ENCODE results near the gene P2RY1.
"Not testable (repeated sequence)": the region's sequence is repeated elsewhere in the genome, so short reads cannot be mapped to it uniquely, and the experiment has no call there.

The P2RY1 gene

DNA sequence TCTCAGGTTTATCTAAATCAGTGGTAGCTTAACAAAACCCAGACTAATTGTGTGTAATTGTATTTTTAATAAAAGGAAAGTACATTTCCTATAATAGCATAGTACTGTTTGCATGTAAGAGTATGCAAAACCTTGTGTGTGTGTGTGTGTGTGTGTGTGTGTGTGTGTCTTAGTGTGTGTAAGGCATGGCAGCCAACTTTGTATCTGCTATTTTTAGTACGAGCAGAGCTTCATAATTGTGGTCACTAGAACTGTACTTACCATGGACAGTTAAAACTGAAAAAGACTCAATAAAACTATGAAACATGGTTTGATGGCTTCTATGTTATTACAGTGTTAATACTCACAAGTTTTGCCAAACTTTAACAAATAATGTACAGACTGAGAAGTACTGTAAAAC lies 6.2 kb downstream of the P2RY1 start:
- no peak for DNase-seq

DNA sequence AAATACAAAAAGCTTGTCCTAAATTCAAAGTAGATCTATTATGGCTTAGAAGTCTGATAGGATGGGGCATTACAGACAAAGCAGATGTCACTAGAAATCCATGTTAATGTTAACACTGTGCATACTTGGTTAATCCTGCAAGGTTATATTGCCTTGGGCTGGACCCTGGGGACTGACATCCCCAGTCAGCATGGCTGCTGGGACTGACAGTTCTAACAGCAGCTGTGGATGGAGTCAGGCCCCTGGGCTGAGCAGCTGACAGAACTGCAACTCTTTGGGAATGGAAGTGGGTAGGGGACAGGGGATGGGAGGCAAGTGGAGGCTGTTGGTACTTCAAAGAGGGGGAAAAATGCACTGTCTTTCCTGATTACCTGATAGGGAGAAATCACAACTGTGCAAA lies 7.5 kb downstream of the P2RY1 start:
- no peak for DNase-seq

DNA sequence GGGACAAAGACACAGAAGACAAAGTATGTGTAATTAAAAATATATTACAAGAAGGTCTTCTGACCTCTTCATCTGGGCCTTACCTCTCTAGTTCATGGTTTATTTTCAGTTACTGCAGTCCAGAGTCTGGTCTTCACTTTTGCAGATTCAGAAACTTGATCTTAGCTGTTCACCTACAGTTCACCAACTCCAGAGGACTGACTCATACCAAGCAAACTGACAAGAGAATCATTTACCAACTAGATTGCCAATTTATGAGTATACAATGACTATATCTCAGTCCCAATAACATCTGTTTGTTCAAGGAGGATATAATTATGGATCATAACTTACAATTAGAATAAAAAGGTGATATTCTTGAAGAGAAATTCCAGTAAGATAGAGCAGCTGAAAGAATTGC lies 9.0 kb downstream of the P2RY1 start:
- no peak for DNase-seq

- not testable (repeated sequence) for DNase-seq
Observed at GRCh38 chr3:152846572-152847202, 11.8 kb downstream of the P2RY1 start.

GRCh38 chr3:152847599-152847998 lies 12.7 kb downstream of the P2RY1 start:
- not testable (repeated sequence) for DNase-seq

DNA sequence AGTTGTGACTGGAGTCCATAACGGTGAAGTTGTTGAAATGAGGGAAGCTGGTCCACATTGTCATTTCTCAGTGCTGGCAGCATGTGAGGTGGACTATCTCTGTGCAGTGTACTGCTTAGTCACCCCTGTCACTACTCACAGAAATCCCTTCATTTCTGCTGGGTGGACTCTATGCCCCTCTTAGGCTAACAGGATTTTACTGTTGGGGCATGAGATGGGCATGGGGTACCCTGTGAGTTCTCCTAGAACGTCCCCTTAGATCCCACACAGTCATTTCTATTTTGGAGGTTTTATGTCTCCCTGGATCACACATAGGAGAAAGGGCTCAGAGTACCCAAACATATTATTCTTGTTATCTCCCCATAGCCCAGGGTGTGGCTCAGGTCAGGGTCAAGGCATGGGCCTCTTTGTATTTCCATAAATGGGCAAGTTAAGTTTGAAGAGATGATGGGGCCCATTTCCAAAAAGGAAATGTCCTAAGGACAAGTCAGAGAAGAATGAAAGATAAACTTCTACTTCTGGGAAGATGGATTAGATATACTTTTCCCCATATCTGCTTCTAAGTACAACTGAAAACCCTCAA lies 15.2 kb downstream of the P2RY1 start:
- DNase-seq: no peak

- DNase-seq: no peak
Observed at GRCh38 chr3:152853196-152853595, 18.3 kb downstream of the P2RY1 start.

DNA sequence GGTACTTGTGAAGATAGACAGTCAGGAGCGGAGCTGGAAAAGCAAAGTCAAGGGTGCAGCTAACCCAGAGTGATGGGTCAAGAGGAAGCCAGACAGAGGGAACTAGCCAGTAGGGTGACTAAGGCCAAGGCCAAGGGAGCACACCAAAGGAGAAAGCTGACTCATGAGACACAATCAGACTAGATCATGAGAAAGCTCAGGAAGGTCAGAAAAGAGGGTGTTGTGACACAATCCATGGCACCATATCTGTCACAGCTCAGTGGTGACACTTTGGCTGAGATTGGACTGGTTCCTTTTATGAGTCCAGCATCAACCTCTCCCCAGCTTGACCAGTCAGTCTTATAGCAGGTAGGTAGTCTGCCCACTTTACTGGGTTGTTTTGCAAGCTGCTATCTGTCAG lies 22.2 kb downstream of the P2RY1 start:
- no peak for DNase-seq

- DNase-seq: no peak
Observed at GRCh38 chr3:152858170-152858800, 23.4 kb downstream of the P2RY1 start.

DNA sequence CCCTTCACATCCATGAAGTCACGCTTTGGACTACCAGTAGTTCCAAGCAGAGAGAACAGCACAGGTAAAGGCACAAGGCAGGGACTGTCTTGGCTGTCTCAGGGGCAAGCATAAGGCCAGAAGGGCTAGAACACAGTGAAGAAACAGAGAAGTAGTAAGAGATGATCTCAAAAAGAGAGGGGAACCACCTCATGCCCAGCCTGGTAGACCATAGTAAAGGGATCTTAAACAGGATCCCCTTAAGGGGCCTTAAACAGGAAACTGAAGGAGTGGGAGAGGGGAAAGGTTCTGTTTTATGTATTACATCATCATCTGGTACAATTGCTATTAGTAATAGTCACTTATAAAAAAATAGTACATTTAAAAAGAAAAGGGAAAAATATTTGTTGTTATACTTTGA lies 25.8 kb downstream of the P2RY1 start:
- DNase-seq: no peak

DNA sequence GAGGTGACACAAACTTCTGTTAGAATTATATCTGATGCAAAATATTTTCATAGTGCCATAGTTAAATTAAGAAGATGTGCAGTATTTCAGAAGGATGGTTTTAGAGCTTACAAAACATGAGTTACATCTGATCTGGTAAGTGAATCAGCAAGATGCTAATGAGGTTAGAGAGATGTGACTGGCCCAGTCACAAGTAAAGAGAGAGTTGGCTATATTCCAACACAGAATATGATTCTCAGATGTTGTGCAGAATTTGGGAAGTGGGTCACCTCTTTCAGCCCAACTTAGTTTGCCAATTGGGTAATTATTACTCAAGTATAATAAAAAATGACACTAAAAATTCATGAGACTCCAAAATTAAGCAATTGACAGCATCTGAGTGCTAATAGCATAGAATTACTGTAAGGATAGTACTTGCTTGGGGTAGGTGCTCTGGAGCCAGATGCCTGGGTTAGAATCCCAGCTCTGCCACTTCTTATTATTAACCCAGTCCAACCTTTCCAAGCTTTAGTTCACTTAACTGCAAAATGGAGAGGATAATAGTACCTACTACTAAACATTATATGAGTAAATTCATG lies 30.8 kb downstream of the P2RY1 start:
- no peak for DNase-seq

DNA sequence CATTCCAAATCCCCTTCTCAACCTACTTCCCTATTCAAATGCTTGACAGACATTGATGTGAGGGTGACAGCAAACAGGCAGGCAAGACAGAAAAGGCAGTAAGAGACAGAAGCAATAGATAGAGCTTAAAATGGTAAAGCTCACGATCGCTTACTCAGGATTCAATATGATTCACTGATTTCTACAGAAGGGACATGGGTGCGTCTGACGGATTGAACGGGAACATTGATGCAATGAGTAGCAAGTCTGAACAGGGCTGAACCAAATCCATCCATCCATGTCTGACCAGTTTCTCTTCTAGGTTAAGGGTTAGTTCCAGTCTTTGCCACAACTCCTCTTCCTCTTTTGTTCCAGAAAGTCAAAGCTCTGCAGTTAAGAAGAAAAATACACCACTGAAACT lies 35.1 kb downstream of the P2RY1 start:
- no peak for DNase-seq

DNA sequence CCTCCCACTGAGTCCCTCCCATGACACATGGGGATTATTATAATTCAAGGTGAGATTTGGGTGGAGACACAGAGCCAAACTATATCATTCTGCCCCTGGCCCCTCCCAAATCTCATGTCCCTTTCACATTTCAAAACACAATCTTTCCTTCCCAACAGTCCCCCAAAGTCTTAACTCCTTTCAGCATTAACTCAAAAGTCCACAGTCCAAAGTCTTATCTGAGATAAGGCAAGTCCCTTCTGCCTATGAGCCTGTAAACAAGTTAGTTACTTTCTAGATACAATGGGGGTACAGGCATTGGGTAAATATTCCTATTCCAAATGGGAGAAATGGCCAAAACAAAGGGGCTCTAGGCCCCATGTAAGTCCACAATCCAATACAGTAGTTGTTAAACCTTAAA lies 38.4 kb downstream of the P2RY1 start:
- not testable (repeated sequence) for DNase-seq

DNA sequence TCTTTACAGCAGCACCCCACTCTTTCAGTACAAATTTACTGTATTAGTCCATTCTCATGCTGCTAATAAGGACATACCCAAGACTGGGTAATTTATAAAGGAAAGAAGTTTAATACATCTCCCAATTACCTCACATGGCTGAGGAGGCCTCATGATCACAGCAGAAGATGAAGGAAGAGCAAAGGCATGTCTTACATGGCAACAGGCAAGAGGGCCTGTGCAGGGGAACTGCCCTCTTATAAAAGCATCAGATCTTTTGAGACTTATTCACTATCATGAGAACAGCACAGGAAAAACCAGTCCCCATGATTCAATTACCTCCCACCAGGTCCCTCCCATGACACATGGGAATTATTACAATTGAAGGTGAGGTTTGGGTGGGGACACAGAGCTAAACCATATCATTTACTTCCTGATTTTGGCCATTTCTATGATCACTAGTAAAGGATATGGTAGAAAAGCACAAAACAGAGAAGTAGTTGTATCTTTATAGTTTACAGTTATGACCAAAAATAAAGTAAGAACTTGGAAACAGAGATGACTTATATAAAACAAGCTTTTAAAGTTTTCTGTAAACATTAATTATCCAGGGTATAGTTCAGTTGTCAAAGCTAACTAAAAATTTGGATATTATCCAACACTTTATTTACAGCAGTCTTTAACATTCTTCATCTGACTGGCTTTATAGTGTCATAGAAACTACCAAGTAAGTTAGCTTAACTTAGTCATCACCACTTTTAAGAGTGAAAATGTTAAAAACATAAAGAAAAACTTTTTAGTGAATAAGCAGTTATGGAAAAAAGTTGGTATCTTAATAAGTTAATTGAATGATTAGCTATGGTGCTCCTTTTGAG lies 40.2 kb downstream of the P2RY1 start:
- no peak for DNase-seq

- no peak for DNase-seq
Observed at GRCh38 chr3:152879130-152879789, 44.3 kb downstream of the P2RY1 start.

GRCh38 chr3:152879790-152880174 lies 44.9 kb downstream of the P2RY1 start:
- DNase-seq: no peak

DNA sequence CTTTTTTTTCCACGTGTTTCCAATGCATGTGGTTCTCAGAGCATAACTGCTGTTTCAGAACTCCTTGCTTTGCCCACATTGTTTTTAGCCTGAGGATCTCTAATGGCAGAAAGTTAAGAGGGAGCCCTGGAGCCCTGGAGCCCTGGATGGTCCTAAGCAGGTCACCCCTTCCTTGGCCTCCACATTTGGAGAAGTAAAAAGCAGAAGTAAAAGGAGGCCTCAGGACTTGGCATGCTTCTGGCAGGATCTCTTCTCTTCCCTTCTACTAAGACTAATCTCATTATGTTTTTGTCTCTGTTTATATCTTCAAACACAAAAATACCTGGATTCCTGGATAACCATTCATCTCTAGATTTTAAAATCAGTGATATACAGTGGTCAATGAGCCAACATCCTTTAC lies 50.1 kb downstream of the P2RY1 start:
- no peak for DNase-seq

Data from 8988T (cell line).